Right lobe of liver (tissue), 6 donors: Measurements from ENCODE around the gene LGI1. TPM values are rescaled to one million over a fixed set of nuclear protein-coding genes. Genes with fewer than 3 reads are reported as not detected.

Experiments used
- ATAC-seq, 4 donors: fragments of 200-7000 bp; cut with Tn5 transposase; one replicate each; pipeline ENCODE4 v1.9.1; 2020; ENCODE audit warnings: mild to moderate bottlenecking in 4 of 4, moderate library complexity in 4 of 4
- DNase-seq, 3 donors: peaks; one replicate each; pipeline ENCODE4 v3.0.0-alpha.2; 2020
- H3K27ac ChIP-seq, 3 donors: fragments of 200-600 bp; one replicate each; pipeline ENCODE4 v1.8.0; 2022
- H3K27me3 ChIP-seq, 2 donors: fragments of 200-600 bp; one replicate each; pipeline ENCODE4 v1.8.0; 2022
- H3K36me3 ChIP-seq, 4 donors: fragments of 200-600 bp; sonication (generic) in 1 of 4; one replicate each; pipeline versions ENCODE4 v1.5.1 to v1.8.0; 2017 to 2022; ENCODE audit warnings: control low read depth in 1 of 4
- H3K4me1 ChIP-seq, 4 donors: fragments of 200-600 bp; sonication (generic) in 1 of 4; one replicate each; pipeline versions ENCODE4 v1.5.1 to v1.8.0; 2017 to 2022; ENCODE audit warnings: control low read depth in 1 of 4
- H3K4me3 ChIP-seq, 3 donors: fragments of 200-600 bp; one replicate each; pipeline ENCODE4 v1.8.0; 2022
- H3K9me3 ChIP-seq, 4 donors: fragments of 200-600 bp; sonication (generic) in 1 of 4; one replicate each; pipeline versions ENCODE4 v1.5.1 to v1.8.0; 2017 to 2022; ENCODE audit warnings: control low read depth in 1 of 4
- POLR2A ChIP-seq: fragments of 450-650 bp; IDR thresholded peaks from one replicate; pipeline ENCODE4 v1.6.1; 2017; ENCODE audit warnings: antibody characterized with exemption, mild to moderate bottlenecking
- WGBS: methylation state at CpG from one replicate; pipeline ENCODE4 v1.1.6; 2018; ENCODE audit warnings: low coverage, low lambda C conversion rate; ENCODE audit not compliant: insufficient coverage; ENCODE audit errors: missing lambda C conversion rate; 5-methylcytosine and 5-hydroxymethylcytosine counted together
- intact Hi-C, 2 donors: fragments of 100-400 bp; cut with DNase I; formaldehyde crosslinking; loops; one replicate each; pipeline versions ENCODE4 v1.11.2 to v1.14.1; 2022
- total RNA-seq, 6 experiments: library from RNA; depleted of rRNA in 2 of 6; stranded (reverse); fragments of >200 nt in 2 of 6; fragmentation: NEBNext Ultra II Directional in 3 of 6; extraction: Animal tissue kit (Norgen Biotek cat#: 25700) in 3 of 6; gene quantifications; one replicate each; pipeline versions ENCODE4 v1.1.0 to v1.2.4, GENCODE V29; 2016 to 2023
- TF ChIP-seq, protein P1 (sequence below), 4 donors: fragments of 200-600 bp in 3 of 4; fragments of 450-650 bp in 1 of 4; IDR thresholded peaks; one replicate each; pipeline versions ENCODE4 v1.5.1 to v1.8.0; 2016 to 2022; ENCODE audit warnings: antibody characterized with exemption in 4 of 4, mild to moderate bottlenecking in 2 of 4
- donor health status: DM: no; HTN: yes; CAD: no.
- donor health status: DM: no; HTN: no; CAD: no.
- donor health status: DM: no; HTN: no; CAD: no.
- donor health status: DM: no; HTN: yes; CAD: no.
- donor health status: DM: no; HTN: yes; CAD: no.

The LGI1 gene
- total RNA-seq, 6 experiments from 2014 or later, result 0.22 to 2.3 (median 0.86) TPM; not detected in 1

DNA sequence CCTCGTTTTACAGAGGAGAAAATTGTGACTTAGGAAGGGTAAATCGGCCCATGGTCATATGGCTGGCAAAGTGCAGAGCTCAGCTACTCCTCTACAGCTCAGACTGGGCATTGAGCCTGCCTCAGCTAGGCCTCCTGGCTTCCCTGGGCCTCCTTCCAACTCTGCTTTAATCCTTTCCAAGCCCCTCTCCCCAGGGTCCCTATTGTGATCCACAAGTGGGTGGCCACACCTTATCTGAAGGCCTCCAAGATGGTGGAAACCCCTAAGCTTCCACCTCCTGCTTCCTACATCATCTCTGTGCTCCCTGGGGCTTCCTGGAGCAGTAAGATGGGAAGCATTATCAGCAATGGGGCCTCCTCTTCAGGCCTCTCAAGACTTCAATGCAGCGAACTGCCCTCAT is 3.0 kb upstream of the LGI1 start:
- H3K27me3 ChIP-seq, result no peaks in the 10 kb centered on the region
- no peaks in the 10 kb centered on the region for H3K9me3 ChIP-seq
- H3K4me1 ChIP-seq, result peaks cover 0 to 8% (median 3%) of the 10 kb centered on the region in 4 donors
- 60% methylated on average over 3 of the region's 3 CpGs for WGBS
- ATAC-seq (no peak), DNase-seq (no peak)
- H3K36me3 ChIP-seq, result no peaks in the 10 kb centered on the region
- no peak overlapping the region for H3K27ac ChIP-seq
- TF ChIP-seq, protein P1, sequence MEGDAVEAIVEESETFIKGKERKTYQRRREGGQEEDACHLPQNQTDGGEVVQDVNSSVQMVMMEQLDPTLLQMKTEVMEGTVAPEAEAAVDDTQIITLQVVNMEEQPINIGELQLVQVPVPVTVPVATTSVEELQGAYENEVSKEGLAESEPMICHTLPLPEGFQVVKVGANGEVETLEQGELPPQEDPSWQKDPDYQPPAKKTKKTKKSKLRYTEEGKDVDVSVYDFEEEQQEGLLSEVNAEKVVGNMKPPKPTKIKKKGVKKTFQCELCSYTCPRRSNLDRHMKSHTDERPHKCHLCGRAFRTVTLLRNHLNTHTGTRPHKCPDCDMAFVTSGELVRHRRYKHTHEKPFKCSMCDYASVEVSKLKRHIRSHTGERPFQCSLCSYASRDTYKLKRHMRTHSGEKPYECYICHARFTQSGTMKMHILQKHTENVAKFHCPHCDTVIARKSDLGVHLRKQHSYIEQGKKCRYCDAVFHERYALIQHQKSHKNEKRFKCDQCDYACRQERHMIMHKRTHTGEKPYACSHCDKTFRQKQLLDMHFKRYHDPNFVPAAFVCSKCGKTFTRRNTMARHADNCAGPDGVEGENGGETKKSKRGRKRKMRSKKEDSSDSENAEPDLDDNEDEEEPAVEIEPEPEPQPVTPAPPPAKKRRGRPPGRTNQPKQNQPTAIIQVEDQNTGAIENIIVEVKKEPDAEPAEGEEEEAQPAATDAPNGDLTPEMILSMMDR (IDR thresholded peaks at IDR 0.05), result no peak
- no peak for TF ChIP-seq POLR2A
- intact Hi-C loops, result no loop called here
- H3K4me3 ChIP-seq, result no peak overlapping the region

- WGBS, result 76% methylated on average over 10 of the region's 10 CpGs
Measured at GRCh38 chr10:93755443-93756116, 2.2 kb upstream of the LGI1 start.

GRCh38 chr10:93756118-93756517 is 1.6 kb upstream of the LGI1 start:
- TF ChIP-seq, protein P1 (IDR thresholded peaks at IDR 0.05), result no peak
- no peak for TF ChIP-seq POLR2A
- H3K27ac ChIP-seq, result no peak overlapping the region
- H3K4me3 ChIP-seq, result no peak overlapping the region
- 43% methylated on average over 3 of the region's 3 CpGs for WGBS
- H3K36me3 ChIP-seq, result no peaks in the 10 kb centered on the region
- no peaks in the 10 kb centered on the region for H3K27me3 ChIP-seq
- DNase-seq (no peak), ATAC-seq (no peak)
- no peaks in the 10 kb centered on the region for H3K9me3 ChIP-seq
- peaks cover 0 to 8% (median 3%) of the 10 kb centered on the region in 4 donors for H3K4me1 ChIP-seq
- intact Hi-C loops, result no loop called here

More at GRCh38 chr10:93755443-93756116, 2.2 kb upstream of the LGI1 start:
- Histone ChIP-seq H3K4me1 (peaks cover 0 to 8% (median 3%) of the 10 kb centered on the region in 4 donors), H3K4me3 (no peak overlapping the region), H3K9me3 (no peaks in the 10 kb centered on the region), H3K36me3 (no peaks in the 10 kb centered on the region), H3K27me3 (no peaks in the 10 kb centered on the region), H3K27ac (no peak overlapping the region)
- TF ChIP-seq POLR2A, result no peak
- TF ChIP-seq, protein P1 (IDR thresholded peaks at IDR 0.05), result no peak
- intact Hi-C loops, result no loop called here
- no peak for ATAC-seq
- DNase-seq, result no peak

DNA sequence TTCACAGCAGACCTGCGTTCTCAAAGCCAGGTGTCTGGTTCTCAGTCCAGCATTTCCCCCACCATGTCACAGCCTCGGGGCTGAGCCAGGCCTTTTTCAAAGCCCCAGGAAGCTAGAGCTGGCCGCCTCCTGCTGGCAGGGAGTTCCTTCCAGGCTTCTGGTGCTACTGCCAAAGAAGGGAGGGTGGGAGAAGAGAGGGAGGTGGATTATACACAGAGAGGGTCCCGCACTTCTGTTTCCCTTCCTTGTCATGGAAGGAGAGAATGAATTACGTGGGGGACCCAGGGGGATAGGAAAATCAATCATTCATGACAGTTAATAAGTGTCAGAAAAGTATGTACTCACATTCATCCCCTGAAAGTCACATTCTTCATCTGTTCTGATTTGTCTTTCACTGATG is 600 bp upstream of the LGI1 start:
- intact Hi-C loops, result no loop called here
- Histone ChIP-seq H3K9me3 (no peaks in the 10 kb centered on the region), H3K4me1 (peaks cover 0 to 2% (median 0%) of the 10 kb centered on the region in 4 donors), H3K27me3 (no peaks in the 10 kb centered on the region), H3K36me3 (no peaks in the 10 kb centered on the region), H3K4me3 (no peak overlapping the region), H3K27ac (no peak overlapping the region)
- DNase-seq, result no peak
- WGBS, result 51% methylated on average over 5 of the region's 5 CpGs
- no peak for ATAC-seq
- no peak for TF ChIP-seq POLR2A
- TF ChIP-seq, protein P1 (IDR thresholded peaks at IDR 0.05), result no peak
